Esophagus squamous epithelium (tissue), 4 donors: ENCODE measurements around the gene GPX4.

Source experiments
- POLR2A ChIP-seq, 4 donors: fragments of 450-650 bp; IDR thresholded peaks; one replicate each; pipeline ENCODE4 v1.6.1; 2017; ENCODE audit warnings: antibody characterized with exemption in 4 of 4, mild to moderate bottlenecking in 4 of 4, moderate library complexity in 3 of 4
- TF ChIP-seq, protein P1 (sequence below), 6 experiments: fragments of 450-650 bp in 4 of 6; fragments of 200-600 bp in 2 of 6; sonication (generic) in 2 of 6; IDR thresholded peaks; one replicate each; pipeline ENCODE4 v1.5.1; 2016 to 2019; ENCODE audit warnings: antibody characterized with exemption in 6 of 6, mild to moderate bottlenecking in 4 of 6, moderate library complexity in 4 of 6

DNA sequence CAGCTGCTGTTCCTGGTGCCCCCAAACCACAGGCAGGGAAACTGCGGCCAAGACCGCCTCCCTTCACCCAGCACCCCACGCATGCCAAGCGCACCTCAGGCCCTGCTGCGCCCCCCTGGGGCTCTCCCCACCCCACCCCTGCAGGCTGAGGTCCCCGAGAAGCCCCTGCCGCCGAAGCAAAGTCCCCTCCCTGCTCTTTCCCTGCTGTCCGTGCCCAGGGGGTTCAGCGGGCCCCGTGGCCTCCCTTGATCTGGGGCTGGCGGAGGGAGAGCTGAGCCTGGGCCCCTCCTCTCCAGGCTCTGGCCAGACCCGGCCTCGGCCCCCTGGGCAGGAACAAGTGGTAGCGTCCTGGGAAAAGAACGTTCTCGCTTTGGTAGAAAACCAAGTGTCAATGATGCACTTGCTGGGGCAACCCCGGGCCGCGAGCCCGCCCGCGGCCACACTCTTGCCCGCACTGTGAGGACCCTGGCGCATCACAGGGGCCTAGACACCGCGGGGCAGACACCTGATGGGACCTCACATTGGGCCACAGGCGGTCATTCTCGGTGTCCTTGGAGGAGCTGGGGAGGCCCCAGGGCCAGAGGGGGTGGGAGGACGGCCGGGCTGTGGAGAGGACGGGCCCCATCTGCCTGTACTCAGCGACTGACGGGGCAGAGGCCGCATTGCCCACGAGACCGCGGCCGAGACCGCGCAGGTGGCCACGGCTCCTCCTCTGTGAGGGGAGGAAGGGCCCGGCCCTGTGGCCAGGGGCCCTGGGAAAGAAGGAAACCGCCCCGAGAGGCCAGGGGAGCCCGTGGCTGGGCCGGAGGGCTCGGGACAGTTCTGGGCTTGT is 29.0 kb downstream of the GPX4 start:
- TF ChIP-seq, protein P1, sequence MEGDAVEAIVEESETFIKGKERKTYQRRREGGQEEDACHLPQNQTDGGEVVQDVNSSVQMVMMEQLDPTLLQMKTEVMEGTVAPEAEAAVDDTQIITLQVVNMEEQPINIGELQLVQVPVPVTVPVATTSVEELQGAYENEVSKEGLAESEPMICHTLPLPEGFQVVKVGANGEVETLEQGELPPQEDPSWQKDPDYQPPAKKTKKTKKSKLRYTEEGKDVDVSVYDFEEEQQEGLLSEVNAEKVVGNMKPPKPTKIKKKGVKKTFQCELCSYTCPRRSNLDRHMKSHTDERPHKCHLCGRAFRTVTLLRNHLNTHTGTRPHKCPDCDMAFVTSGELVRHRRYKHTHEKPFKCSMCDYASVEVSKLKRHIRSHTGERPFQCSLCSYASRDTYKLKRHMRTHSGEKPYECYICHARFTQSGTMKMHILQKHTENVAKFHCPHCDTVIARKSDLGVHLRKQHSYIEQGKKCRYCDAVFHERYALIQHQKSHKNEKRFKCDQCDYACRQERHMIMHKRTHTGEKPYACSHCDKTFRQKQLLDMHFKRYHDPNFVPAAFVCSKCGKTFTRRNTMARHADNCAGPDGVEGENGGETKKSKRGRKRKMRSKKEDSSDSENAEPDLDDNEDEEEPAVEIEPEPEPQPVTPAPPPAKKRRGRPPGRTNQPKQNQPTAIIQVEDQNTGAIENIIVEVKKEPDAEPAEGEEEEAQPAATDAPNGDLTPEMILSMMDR (IDR thresholded peaks at IDR 0.05): no peak
- TF ChIP-seq POLR2A (IDR thresholded peaks at IDR 0.05): no peak
